Esophagus squamous epithelium (tissue), 4 donors: Measurements from ENCODE around the gene PACC1.

Experiments
- POLR2A ChIP-seq, 4 donors: fragments of 450-650 bp; IDR thresholded peaks; one replicate each; pipeline ENCODE4 v1.6.1; 2017; ENCODE audit warnings: antibody characterized with exemption in 4 of 4, mild to moderate bottlenecking in 4 of 4, moderate library complexity in 3 of 4
- TF ChIP-seq, protein P1 (sequence below), 6 experiments: fragments of 450-650 bp in 4 of 6; fragments of 200-600 bp in 2 of 6; sonication (generic) in 2 of 6; IDR thresholded peaks; one replicate each; pipeline ENCODE4 v1.5.1; 2016 to 2019; ENCODE audit warnings: antibody characterized with exemption in 6 of 6, mild to moderate bottlenecking in 4 of 6, moderate library complexity in 4 of 6

DNA sequence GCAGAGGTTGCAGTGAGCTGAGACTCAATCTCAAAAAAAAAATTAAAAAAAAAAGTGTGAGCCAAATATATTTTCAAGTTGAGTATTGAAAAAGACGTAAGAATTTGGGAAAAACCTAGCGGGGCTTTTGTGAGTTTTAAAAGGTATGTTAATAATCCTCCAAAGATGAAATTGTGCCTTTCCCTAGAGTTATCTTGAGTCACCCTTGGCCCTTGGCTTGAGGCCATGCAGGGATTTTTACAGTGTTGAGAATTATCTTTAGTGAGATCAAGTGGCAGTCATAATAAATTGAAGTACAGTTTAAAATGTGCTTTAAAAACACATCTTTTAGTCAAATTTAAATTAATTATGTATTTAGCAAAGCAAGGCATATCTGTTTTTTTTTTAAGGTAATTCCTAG, 96.8 kb downstream of the PACC1 start:
- TF ChIP-seq, protein P1, sequence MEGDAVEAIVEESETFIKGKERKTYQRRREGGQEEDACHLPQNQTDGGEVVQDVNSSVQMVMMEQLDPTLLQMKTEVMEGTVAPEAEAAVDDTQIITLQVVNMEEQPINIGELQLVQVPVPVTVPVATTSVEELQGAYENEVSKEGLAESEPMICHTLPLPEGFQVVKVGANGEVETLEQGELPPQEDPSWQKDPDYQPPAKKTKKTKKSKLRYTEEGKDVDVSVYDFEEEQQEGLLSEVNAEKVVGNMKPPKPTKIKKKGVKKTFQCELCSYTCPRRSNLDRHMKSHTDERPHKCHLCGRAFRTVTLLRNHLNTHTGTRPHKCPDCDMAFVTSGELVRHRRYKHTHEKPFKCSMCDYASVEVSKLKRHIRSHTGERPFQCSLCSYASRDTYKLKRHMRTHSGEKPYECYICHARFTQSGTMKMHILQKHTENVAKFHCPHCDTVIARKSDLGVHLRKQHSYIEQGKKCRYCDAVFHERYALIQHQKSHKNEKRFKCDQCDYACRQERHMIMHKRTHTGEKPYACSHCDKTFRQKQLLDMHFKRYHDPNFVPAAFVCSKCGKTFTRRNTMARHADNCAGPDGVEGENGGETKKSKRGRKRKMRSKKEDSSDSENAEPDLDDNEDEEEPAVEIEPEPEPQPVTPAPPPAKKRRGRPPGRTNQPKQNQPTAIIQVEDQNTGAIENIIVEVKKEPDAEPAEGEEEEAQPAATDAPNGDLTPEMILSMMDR (IDR thresholded peaks at IDR 0.05) = no peak
- TF ChIP-seq POLR2A (IDR thresholded peaks at IDR 0.05) = no peak
